Measurements from ENCODE around the gene BRD2. TPM values are rescaled to one million over a fixed set of nuclear protein-coding genes. Genes with fewer than 3 reads are reported as not detected.
A peak's percentile ranks its signal among the peaks of the same experiment; 100 is the strongest.

BRD2 gene
- total RNA-seq, 1 experiment from 2014 or later, result 222 TPM

DNA sequence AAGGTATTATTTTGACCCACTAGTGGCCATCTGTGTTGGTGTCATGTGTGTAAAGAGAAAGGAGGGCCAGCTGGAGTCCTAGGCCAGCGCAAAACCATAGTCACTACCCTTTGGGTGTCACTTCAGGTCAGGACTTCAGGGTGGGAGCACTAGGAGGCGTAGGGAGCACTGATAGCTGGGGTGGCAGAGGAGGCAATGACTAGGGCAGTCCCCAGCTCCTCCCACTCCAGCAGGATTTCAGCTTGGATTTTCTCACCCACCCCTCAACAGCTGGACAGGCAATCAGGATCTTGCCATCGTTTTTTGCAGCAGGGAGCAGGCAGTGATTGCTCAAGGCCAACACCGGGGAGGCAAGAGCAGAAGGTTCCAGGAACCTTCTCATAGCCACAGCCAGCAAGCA, 45.2 kb downstream of the BRD2 start:
- CTCF ChIA-PET, result interaction anchor here (1.4 to 6.0 kb wide), 6 partner anchors 29 to 159 kb away, joined by 5 to 68 read pairs (median 8); no protein-coding TSS in a partner anchor
- TF ChIP-seq ZNF263 (CRISPR knock-in tag; IDR thresholded peaks at IDR 0.05; ENCODE audit: low read depth) (peak; percentile 85; the same call in 1 of the 2 replicates), GRHL2 (CRISPR knock-in tag; IDR thresholded peaks at IDR 0.05; ENCODE audit: insufficient replicate concordance, severe bottlenecking) (no peak)
- H3K27me3 Mint-ChIP-seq (ENCODE audit: low read depth), result no peaks in the 10 kb centered on the region
- H3K9me3 Mint-ChIP-seq, result no peaks in the 10 kb centered on the region
- no peak overlapping the region for H3K4me3 Mint-ChIP-seq
- POLR2A ChIA-PET, result interaction anchor here (0.7 kb wide), 1 partner anchor 42 kb away, joined by 3 read pairs; no protein-coding TSS in a partner anchor
- no peak overlapping the region for H3K27ac Mint-ChIP-seq
- no peaks in the 10 kb centered on the region for H3K36me3 Mint-ChIP-seq
- peaks cover 52% of the 10 kb centered on the region for H3K4me1 Mint-ChIP-seq
- DNase-seq (ENCODE audit: low spot score), result no peak
- ATAC-seq, result no peak

DNA sequence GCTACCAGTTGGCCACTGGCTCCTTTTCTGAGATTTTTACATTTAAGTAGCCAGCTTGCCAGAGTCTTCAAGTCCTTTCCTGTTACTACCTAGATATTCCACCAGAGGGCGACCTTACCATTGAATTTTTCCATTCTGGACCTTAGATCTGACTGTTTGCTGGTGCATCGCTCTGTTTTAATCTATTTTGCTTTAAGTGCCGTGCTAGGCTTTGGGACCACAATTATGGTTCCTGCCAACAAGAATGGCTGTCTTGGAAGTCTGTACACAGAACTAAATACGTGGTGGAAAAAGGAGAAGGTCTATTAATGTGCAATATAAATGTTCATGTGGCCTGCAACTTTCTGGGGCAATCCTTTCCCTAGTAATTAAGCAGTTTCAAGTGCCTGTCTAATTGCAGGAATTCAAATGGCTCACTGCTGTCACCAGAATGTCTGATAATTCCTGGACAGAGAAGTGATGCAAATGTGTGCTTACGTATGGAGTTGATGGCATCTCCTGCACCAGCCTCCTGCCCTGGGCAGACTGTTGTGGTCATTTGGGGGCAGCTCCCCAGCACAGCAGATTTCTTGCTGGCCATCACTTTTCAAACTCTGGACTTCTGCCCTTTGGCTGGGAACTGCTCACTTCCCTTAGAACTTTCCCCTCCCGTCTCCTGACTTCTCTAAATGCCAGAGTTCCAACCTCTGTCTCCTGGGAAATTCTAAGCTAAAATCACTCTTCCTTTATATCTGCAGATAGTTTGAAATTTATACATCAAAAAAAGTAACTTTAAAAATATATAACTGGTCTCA, 46.6 kb downstream of the BRD2 start:
- DNase-seq (ENCODE audit: low spot score) (no peak), ATAC-seq (peak; percentile 68)
- H3K4me3 Mint-ChIP-seq, result no peak overlapping the region
- ChIA-PET CTCF (interaction anchor here (0.7 to 6.0 kb wide), 20 partner anchors 15 to 233 kb away, joined by 3 to 68 read pairs (median 5); no protein-coding TSS in a partner anchor), POLR2A (interaction anchor here (1.0 kb wide), 1 partner anchor 65 kb away, joined by 5 read pairs; no protein-coding TSS in a partner anchor)
- no peak overlapping the region for H3K27ac Mint-ChIP-seq
- peaks cover 51% of the 10 kb centered on the region for H3K4me1 Mint-ChIP-seq
- H3K27me3 Mint-ChIP-seq (ENCODE audit: low read depth), result no peaks in the 10 kb centered on the region
- no peaks in the 10 kb centered on the region for H3K36me3 Mint-ChIP-seq
- TF ChIP-seq SMAD3 (CRISPR knock-in tag; IDR thresholded peaks at IDR 0.05; ENCODE audit: borderline replicate concordance), result no peak
- TF ChIP-seq, protein P1, sequence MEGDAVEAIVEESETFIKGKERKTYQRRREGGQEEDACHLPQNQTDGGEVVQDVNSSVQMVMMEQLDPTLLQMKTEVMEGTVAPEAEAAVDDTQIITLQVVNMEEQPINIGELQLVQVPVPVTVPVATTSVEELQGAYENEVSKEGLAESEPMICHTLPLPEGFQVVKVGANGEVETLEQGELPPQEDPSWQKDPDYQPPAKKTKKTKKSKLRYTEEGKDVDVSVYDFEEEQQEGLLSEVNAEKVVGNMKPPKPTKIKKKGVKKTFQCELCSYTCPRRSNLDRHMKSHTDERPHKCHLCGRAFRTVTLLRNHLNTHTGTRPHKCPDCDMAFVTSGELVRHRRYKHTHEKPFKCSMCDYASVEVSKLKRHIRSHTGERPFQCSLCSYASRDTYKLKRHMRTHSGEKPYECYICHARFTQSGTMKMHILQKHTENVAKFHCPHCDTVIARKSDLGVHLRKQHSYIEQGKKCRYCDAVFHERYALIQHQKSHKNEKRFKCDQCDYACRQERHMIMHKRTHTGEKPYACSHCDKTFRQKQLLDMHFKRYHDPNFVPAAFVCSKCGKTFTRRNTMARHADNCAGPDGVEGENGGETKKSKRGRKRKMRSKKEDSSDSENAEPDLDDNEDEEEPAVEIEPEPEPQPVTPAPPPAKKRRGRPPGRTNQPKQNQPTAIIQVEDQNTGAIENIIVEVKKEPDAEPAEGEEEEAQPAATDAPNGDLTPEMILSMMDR (IDR thresholded peaks at IDR 0.05), result peak; percentile 68
- H3K9me3 Mint-ChIP-seq, result no peaks in the 10 kb centered on the region

DNA sequence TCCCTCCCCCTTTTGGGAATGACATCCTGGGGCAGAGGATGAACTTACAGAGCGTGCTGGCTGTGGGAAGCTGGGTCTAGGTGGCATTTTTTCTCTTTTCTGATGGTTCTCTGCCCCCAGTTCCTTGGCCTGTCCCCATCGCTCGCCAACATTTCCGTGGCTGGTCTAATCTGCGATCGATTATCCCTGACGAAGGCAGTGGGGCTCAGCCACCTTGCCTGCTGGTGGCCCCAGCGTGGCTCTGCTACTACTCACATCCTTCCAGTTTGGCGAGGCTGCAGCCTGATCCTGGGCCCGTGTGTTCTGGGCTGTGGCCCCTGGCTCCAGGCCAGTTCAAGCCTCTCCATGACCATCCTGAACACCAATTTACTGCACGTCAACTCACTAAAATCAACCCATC, 47.4 kb downstream of the BRD2 start:
- H3K9me3 Mint-ChIP-seq, result no peaks in the 10 kb centered on the region
- ChIA-PET POLR2A (no interaction called here), CTCF (interaction anchor here (1.2 to 6.0 kb wide), 13 partner anchors 15 to 233 kb away, joined by 3 to 68 read pairs (median 6); no protein-coding TSS in a partner anchor)
- H3K36me3 Mint-ChIP-seq, result no peaks in the 10 kb centered on the region
- H3K4me1 Mint-ChIP-seq, result peaks cover 43% of the 10 kb centered on the region
- no peaks in the 10 kb centered on the region; the same call in 1 of the 2 replicates for H3K27me3 Mint-ChIP-seq (ENCODE audit: low read depth)
- no peak overlapping the region for H3K27ac Mint-ChIP-seq
- TF ChIP-seq TEAD4 (CRISPR knock-in tag; IDR thresholded peaks at IDR 0.05) (no peak), ESRRA (CRISPR knock-in tag; IDR thresholded peaks at IDR 0.05; ENCODE audit: borderline replicate concordance) (no peak), NFATC4 (CRISPR knock-in tag; IDR thresholded peaks at IDR 0.05) (no peak), FOXK1 (CRISPR knock-in tag; IDR thresholded peaks at IDR 0.05) (no peak), HMGA2 (CRISPR knock-in tag; IDR thresholded peaks at IDR 0.05) (no peak)
- TF ChIP-seq, protein P2, sequence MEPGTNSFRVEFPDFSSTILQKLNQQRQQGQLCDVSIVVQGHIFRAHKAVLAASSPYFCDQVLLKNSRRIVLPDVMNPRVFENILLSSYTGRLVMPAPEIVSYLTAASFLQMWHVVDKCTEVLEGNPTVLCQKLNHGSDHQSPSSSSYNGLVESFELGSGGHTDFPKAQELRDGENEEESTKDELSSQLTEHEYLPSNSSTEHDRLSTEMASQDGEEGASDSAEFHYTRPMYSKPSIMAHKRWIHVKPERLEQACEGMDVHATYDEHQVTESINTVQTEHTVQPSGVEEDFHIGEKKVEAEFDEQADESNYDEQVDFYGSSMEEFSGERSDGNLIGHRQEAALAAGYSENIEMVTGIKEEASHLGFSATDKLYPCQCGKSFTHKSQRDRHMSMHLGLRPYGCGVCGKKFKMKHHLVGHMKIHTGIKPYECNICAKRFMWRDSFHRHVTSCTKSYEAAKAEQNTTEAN (CRISPR knock-in tag; IDR thresholded peaks at IDR 0.05), result no peak
- ATAC-seq, result no peak
- H3K4me3 Mint-ChIP-seq, result no peak overlapping the region
- no peak for DNase-seq (ENCODE audit: low spot score)

DNA sequence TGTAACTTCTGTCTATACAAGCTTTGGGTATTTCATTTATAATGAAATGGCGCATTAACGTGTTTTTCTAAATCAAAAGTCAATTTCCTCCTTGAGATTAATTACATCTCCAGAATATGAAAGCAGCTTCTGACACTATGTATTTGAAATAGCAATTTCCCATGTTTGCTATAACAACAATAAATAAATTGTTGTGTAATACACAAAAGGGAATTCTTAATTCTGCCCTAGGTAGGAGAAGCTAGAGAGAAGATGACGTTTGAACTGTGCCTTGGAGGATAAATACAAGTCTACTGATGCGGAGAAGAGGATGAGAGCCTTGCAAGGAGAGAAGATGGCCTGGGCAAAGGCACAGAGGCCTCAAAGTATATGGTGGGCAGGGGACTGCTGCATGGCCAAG, 48.6 kb downstream of the BRD2 start:
- H3K9me3 Mint-ChIP-seq, result no peaks in the 10 kb centered on the region
- CTCF ChIA-PET, result interaction anchor here (0.6 to 6.0 kb wide), 7 partner anchors 16 to 231 kb away, joined by 3 to 68 read pairs (median 3); no protein-coding TSS in a partner anchor
- H3K27ac Mint-ChIP-seq, result no peak overlapping the region
- H3K27me3 Mint-ChIP-seq (ENCODE audit: low read depth), result no peaks in the 10 kb centered on the region; the same call in 1 of the 2 replicates
- no peak overlapping the region for H3K4me3 Mint-ChIP-seq
- DNase-seq (ENCODE audit: low spot score) (no peak), ATAC-seq (no peak)
- H3K36me3 Mint-ChIP-seq, result no peaks in the 10 kb centered on the region
- peaks cover 36% of the 10 kb centered on the region for H3K4me1 Mint-ChIP-seq
- POLR2A ChIA-PET, result no interaction called here
- TF ChIP-seq, protein P3, sequence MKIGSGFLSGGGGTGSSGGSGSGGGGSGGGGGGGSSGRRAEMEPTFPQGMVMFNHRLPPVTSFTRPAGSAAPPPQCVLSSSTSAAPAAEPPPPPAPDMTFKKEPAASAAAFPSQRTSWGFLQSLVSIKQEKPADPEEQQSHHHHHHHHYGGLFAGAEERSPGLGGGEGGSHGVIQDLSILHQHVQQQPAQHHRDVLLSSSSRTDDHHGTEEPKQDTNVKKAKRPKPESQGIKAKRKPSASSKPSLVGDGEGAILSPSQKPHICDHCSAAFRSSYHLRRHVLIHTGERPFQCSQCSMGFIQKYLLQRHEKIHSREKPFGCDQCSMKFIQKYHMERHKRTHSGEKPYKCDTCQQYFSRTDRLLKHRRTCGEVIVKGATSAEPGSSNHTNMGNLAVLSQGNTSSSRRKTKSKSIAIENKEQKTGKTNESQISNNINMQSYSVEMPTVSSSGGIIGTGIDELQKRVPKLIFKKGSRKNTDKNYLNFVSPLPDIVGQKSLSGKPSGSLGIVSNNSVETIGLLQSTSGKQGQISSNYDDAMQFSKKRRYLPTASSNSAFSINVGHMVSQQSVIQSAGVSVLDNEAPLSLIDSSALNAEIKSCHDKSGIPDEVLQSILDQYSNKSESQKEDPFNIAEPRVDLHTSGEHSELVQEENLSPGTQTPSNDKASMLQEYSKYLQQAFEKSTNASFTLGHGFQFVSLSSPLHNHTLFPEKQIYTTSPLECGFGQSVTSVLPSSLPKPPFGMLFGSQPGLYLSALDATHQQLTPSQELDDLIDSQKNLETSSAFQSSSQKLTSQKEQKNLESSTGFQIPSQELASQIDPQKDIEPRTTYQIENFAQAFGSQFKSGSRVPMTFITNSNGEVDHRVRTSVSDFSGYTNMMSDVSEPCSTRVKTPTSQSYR (CRISPR knock-in tag; IDR thresholded peaks at IDR 0.05), result no peak
- TF ChIP-seq, protein P4, sequence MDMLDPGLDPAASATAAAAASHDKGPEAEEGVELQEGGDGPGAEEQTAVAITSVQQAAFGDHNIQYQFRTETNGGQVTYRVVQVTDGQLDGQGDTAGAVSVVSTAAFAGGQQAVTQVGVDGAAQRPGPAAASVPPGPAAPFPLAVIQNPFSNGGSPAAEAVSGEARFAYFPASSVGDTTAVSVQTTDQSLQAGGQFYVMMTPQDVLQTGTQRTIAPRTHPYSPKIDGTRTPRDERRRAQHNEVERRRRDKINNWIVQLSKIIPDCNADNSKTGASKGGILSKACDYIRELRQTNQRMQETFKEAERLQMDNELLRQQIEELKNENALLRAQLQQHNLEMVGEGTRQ (CRISPR knock-in tag; IDR thresholded peaks at IDR 0.05), result no peak
- TF ChIP-seq, protein P5, sequence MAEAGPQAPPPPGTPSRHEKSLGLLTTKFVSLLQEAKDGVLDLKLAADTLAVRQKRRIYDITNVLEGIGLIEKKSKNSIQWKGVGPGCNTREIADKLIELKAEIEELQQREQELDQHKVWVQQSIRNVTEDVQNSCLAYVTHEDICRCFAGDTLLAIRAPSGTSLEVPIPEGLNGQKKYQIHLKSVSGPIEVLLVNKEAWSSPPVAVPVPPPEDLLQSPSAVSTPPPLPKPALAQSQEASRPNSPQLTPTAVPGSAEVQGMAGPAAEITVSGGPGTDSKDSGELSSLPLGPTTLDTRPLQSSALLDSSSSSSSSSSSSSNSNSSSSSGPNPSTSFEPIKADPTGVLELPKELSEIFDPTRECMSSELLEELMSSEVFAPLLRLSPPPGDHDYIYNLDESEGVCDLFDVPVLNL (CRISPR knock-in tag; IDR thresholded peaks at IDR 0.05; ENCODE audit: borderline replicate concordance, low read depth), result no peak
- TF ChIP-seq CREM (CRISPR knock-in tag; IDR thresholded peaks at IDR 0.05), result no peak
- TF ChIP-seq, protein P6, sequence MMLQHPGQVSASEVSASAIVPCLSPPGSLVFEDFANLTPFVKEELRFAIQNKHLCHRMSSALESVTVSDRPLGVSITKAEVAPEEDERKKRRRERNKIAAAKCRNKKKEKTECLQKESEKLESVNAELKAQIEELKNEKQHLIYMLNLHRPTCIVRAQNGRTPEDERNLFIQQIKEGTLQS (CRISPR knock-in tag; conservative IDR thresholded peaks at IDR 0.05), result no peak
- no peak for TF ChIP-seq CREB1 (CRISPR knock-in tag; IDR thresholded peaks at IDR 0.05)
- TF ChIP-seq TEAD4 (CRISPR knock-in tag; IDR thresholded peaks at IDR 0.05), result no peak
- TF ChIP-seq RELA (CRISPR knock-in tag; IDR thresholded peaks at IDR 0.05; ENCODE audit: borderline replicate concordance), result no peak
- TF ChIP-seq CBFB (CRISPR knock-in tag; IDR thresholded peaks at IDR 0.05; ENCODE audit: low read depth), result no peak
- no peak for TF ChIP-seq PRRX2 (CRISPR knock-in tag; IDR thresholded peaks at IDR 0.05)
- no peak for TF ChIP-seq ATF1 (CRISPR knock-in tag; IDR thresholded peaks at IDR 0.05)

Data from WTC11 (cell line).